ENCODE results near the gene C14orf93. TPM values are rescaled to one million over a fixed set of nuclear protein-coding genes. Genes with fewer than 3 reads are reported as not detected.
"Not testable (repeated sequence)": the region's sequence is repeated elsewhere in the genome, so short reads cannot be mapped to it uniquely, and the experiment has no call there.

C14orf93 gene
- total RNA-seq, 3 donors from 2014 or later: 3.6 to 5.4 (median 5.1) TPM

DNA sequence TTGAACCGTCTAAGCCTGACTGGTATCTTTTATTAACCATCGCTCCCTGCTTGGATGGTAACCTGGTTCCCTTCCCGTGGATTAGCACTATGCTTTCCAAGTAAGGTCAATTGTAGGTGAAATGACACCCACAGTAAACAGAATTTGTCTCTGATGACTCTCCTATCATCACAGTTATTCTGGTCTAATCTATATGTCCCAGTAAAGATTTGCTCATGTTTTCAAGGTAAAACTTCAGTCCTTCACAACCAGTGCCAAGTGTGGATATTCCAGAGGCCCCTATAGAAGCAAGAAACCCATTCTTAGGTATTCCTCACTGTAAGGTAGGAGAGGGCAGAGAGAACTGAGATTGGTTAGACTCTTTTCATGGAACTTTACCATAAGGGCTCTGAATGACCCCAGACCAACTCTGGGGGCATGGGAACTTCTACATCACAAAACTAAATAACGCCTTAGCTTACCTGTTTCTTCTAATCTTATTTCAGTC is 43.1 kb downstream of the C14orf93 start:
- no peaks in the 10 kb centered on the region for H3K36me3 Mint-ChIP-seq (ENCODE audit: insufficient read depth)
- no peaks in the 10 kb centered on the region for H3K4me1 Mint-ChIP-seq (ENCODE audit: low read depth)
- H3K9me3 Mint-ChIP-seq: no peaks in the 10 kb centered on the region
- no peak overlapping the region for H3K4me3 Mint-ChIP-seq
- no peak for ATAC-seq
- H3K27me3 Mint-ChIP-seq (ENCODE audit: low read depth): no peaks in the 10 kb centered on the region
- no peak for DNase-seq

DNA sequence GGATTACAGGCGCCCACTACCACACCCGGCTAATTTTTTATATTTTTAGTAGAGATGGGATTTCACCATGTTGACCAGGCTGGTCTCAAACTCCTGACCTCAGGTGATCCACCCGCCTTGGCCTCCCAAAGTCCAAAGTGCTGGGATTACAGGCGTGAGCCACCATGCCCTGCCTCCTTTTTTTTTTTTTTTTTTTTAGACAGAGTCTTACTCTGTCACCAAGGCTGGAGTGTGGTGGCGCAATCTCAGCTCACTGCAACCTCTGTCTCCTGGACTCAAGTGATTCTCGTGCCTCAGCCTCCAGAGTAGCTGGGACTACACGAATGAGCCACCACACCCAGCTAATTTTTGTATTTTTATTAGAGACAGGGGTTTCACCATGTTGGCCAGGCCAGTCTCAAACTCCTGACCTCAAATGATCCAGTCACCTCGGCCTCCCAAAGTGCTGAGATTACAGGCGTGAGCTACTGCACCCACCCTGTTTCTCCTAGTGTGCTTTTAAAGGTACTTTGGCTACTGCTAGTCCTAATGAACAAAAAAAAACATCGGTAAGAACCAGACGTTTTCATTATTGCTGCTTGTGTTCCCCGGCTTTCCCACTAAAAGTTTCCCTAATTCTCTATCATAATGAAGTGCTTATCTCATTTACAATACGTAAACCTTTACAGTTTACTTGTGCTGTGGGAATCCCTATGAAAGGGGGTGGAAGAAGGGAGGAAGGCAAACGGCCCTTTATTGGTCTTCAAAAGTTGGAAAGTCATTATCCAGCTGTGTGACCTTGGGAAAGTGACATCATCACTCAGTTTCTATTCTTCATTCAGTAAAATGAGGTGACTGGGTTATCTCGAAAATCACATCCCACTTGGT is 43.8 kb downstream of the C14orf93 start:
- H3K4me1 Mint-ChIP-seq (ENCODE audit: low read depth); H3K27me3 Mint-ChIP-seq (ENCODE audit: low read depth); H3K36me3 Mint-ChIP-seq (ENCODE audit: insufficient read depth); DNase-seq; H3K9me3 Mint-ChIP-seq; H3K4me3 Mint-ChIP-seq; ATAC-seq: not testable (repeated sequence)

DNA sequence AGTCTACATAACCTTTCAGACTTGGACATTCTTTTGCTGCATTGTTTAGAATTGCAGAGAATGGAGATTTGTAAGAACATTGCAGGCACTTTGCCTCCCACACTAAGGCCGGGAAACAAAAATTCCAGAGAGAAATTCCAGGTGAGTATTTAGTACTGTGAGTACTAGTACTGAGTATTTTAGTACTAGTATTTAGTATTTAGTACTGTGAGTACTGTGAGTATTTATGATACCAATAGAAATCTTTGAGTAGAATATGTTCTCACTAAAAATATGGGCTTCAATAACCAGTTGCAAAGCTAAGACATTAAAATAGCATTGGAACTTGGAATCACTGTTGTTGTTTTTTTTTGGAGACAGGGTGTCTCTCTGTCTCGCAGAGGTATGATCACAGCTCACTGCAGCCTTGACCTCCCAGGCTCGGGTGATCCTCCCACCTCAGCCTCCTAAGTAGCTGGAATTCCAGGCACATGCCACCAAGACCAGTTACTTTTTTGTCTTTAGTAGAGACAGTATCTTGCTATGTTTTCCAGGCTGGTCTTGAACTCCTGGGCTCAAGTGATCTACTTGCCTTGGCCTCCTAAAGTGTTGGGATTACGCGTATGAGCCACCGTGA is 47.8 kb downstream of the C14orf93 start:
- Mint-ChIP-seq H3K4me3 (no peak overlapping the region), H3K9me3 (no peaks in the 10 kb centered on the region), H3K36me3 (ENCODE audit: insufficient read depth) (no peaks in the 10 kb centered on the region), H3K27me3 (ENCODE audit: low read depth) (no peaks in the 10 kb centered on the region), H3K4me1 (ENCODE audit: low read depth) (peaks cover 6% of the 10 kb centered on the region)
- ATAC-seq: no peak
- DNase-seq: no peak

GRCh38 chr14:22955702-22956569 is 54.0 kb downstream of the C14orf93 start:
- H3K4me1 Mint-ChIP-seq (ENCODE audit: low read depth): peaks cover 18% of the 10 kb centered on the region
- no peak for ATAC-seq
- H3K36me3 Mint-ChIP-seq (ENCODE audit: insufficient read depth): peaks cover 4% of the 10 kb centered on the region
- no peak for DNase-seq
- H3K27me3 Mint-ChIP-seq (ENCODE audit: low read depth): no peaks in the 10 kb centered on the region
- H3K4me3 Mint-ChIP-seq: peak overlapping the region; percentile 92
- no peaks in the 10 kb centered on the region for H3K9me3 Mint-ChIP-seq

DNA sequence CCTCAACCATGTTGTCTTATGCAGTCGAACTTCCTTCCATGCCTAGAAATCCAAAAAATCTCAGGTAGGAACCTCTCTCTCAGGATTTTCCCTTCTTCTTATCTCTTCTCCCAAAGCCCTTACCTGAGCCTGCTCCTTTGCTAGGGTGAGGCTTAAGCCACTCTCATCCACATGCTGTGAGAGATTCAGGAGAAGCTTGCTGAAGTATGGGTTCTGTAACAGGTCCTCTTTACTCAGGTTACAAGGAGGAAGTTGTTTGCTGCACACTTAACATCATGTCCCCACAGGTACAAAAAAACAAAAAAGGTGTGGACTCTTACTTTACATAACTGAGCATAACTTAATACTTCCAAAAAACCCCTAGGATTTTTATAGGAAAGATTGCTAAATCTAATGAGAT is 57.5 kb downstream of the C14orf93 start:
- ATAC-seq (no peak), DNase-seq (no peak)
- no peak overlapping the region for H3K4me3 Mint-ChIP-seq
- peaks cover 13% of the 10 kb centered on the region for H3K4me1 Mint-ChIP-seq (ENCODE audit: low read depth)
- H3K9me3 Mint-ChIP-seq: no peaks in the 10 kb centered on the region
- peaks cover 10% of the 10 kb centered on the region for H3K36me3 Mint-ChIP-seq (ENCODE audit: insufficient read depth)
- H3K27me3 Mint-ChIP-seq (ENCODE audit: low read depth): no peaks in the 10 kb centered on the region

DNA sequence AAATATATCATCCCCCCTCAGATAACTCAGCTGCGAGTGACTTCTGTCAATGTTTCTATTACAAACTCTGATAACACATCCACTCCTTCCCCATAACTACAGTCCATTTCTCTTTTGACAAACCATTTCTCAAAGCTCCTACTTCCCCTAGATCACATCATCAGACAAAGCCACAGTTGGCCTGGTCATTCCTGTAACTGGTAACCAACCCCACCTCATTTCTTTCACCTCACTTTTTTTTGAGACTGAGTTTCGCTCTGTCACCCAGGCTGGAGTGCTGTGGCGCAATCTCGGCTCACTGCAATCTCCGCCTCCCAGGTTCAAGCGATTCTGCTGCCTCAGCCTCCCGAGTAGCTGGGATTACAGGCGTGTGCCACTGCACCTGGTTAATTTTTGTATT is 58.1 kb downstream of the C14orf93 start:
- ATAC-seq, DNase-seq: not testable (repeated sequence)
- H3K36me3 Mint-ChIP-seq (ENCODE audit: insufficient read depth): peaks cover 17% of the 10 kb centered on the region

DNA sequence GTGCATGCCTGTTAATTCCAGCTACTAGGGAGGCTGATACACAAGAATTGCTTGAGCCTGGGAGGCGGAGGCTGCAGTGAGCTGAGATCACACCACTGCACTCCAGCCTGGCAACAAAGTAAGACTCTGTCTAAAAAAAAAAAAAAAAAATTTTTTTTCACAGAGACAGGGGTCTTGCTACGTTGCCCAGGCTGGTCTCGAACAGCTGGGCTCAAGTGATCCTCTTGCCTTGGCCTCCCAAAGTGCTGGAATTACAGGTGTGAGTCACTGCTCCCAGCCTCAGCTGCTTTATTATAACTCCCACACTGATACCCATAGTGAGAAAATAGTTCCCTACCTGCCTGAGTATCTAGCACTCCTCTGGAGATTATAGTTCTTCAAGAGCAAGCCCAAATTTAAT is 64.3 kb downstream of the C14orf93 start:
- DNase-seq (no peak), ATAC-seq (no peak)
- Mint-ChIP-seq H3K36me3 (ENCODE audit: insufficient read depth) (peaks cover 21% of the 10 kb centered on the region), H3K4me3 (no peak overlapping the region), H3K27me3 (ENCODE audit: low read depth) (no peaks in the 10 kb centered on the region), H3K9me3 (no peaks in the 10 kb centered on the region), H3K4me1 (ENCODE audit: low read depth) (no peaks in the 10 kb centered on the region)

More for the DNA sequence above, 58.1 kb downstream of the C14orf93 start:
- not testable (repeated sequence) for H3K4me3 Mint-ChIP-seq; H3K9me3 Mint-ChIP-seq; H3K27me3 Mint-ChIP-seq (ENCODE audit: low read depth)
- H3K4me1 Mint-ChIP-seq (ENCODE audit: low read depth): peaks cover 12% of the 10 kb centered on the region

- Mint-ChIP-seq H3K9me3 (no peaks in the 10 kb centered on the region), H3K4me1 (ENCODE audit: low read depth) (no peaks in the 10 kb centered on the region), H3K4me3 (no peak overlapping the region), H3K36me3 (ENCODE audit: insufficient read depth) (peaks cover 3% of the 10 kb centered on the region), H3K27me3 (ENCODE audit: low read depth) (no peaks in the 10 kb centered on the region)
- ATAC-seq (no peak), DNase-seq (no peak)
Measured at GRCh38 chr14:22939684-22940083, 70.3 kb downstream of the C14orf93 start.

Other genes with a start within 250 kb of the C14orf93 start
- 100 to 1,000 TPM; 133 to 139 (median 138) TPM for gene OXA1L, start 243.5 kb downstream of the C14orf93 start, total RNA-seq
- under 1 TPM; 0.16 to 0.51 (median 0.19) TPM for gene SLC7A7, start 194.7 kb downstream of the C14orf93 start, total RNA-seq
- gene MRPL52, start 180.3 kb downstream of the C14orf93 start, total RNA-seq: 100 to 1,000 TPM; 247 to 250 (median 249) TPM
- gene MMP14, start 173.6 kb downstream of the C14orf93 start, total RNA-seq: 1 to 10 TPM in 2 of 3 donors, under 1 TPM in 1; 0.76 to 1.6 (median 1.2) TPM
- 10 to 100 TPM; 19.3 to 33.7 (median 26.2) TPM for gene LRP10, start 138.4 kb downstream of the C14orf93 start, total RNA-seq
- under 1 TPM; 0.13 to 0.27 (median 0.15) TPM for gene REM2, start 126.9 kb downstream of the C14orf93 start, total RNA-seq
- 10 to 100 TPM; 80.4 to 90.4 (median 82.5) TPM for gene RBM23, start 91.0 kb downstream of the C14orf93 start, total RNA-seq
- gene PRMT5, start 80.8 kb downstream of the C14orf93 start, total RNA-seq: 100 to 1,000 TPM; 256 to 289 (median 263) TPM
- 10 to 100 TPM; 28.8 to 39.7 (median 38.5) TPM for gene HAUS4, start 53.1 kb downstream of the C14orf93 start, total RNA-seq
- gene AJUBA, start 27.6 kb downstream of the C14orf93 start, total RNA-seq: 1 to 10 TPM; 2.0 to 3.8 (median 2.6) TPM
- gene PSMB5, start 24.8 kb upstream of the C14orf93 start, total RNA-seq: 100 to 1,000 TPM; 220 to 231 (median 227) TPM
- not detected for gene PSMB11, start 32.1 kb upstream of the C14orf93 start, total RNA-seq
- gene CDH24, start 47.4 kb upstream of the C14orf93 start, total RNA-seq: under 1 TPM; 0.51 to 0.87 (median 0.65) TPM
- gene ACIN1, start 85.0 kb upstream of the C14orf93 start, total RNA-seq: 100 to 1,000 TPM; 195 to 200 (median 196) TPM
- 10 to 100 TPM; 34.6 to 39.9 (median 36.9) TPM for gene C14orf119, start 85.4 kb upstream of the C14orf93 start, total RNA-seq
- gene CIROP, start 94.8 kb upstream of the C14orf93 start, total RNA-seq: not detected
- gene CEBPE, start 109.1 kb upstream of the C14orf93 start, total RNA-seq: not detected
- 1 to 10 TPM in 2 of 3 donors, under 1 TPM in 1; 0.81 to 1.5 (median 1.4) TPM for gene SLC7A8, start 173.5 kb upstream of the C14orf93 start, total RNA-seq
- not detected for gene RNF212B, start 227.8 kb upstream of the C14orf93 start, total RNA-seq

Measured in activated T-cell treated with anti-CD3 and anti-CD28 coated beads, Interleukin-2, amount 50 U/mL, for 4 hours (primary cell).